HG03520 (cell line): Measurements from ENCODE around the gene APH1A.
"Not testable (repeated sequence)": the region's sequence is repeated elsewhere in the genome, so short reads cannot be mapped to it uniquely, and the experiment has no call there.

Experiments used
- ATAC-seq: cut with Tn5 transposase; IDR thresholded peaks from one replicate; pipeline ENCODE4 v1.9.1; 2021; ENCODE audit warnings: mild to moderate bottlenecking, moderate library complexity; ENCODE audit not compliant: unreplicated experiment

Gene APH1A

GRCh38 chr1:150234566-150235293, 34.1 kb downstream of the APH1A start:
- ATAC-seq, result peak; percentile 42

- no peak for ATAC-seq
Observed at GRCh38 chr1:150234309-150234565, 34.6 kb downstream of the APH1A start.

- ATAC-seq, result no peak
Observed at GRCh38 chr1:150233359-150234308, 35.2 kb downstream of the APH1A start.

- ATAC-seq, result not testable (repeated sequence)
Observed at GRCh38 chr1:150232921-150233320, 35.9 kb downstream of the APH1A start.

GRCh38 chr1:150228246-150228645, 40.6 kb downstream of the APH1A start:
- not testable (repeated sequence) for ATAC-seq

GRCh38 chr1:150227228-150227627, 41.6 kb downstream of the APH1A start:
- no peak for ATAC-seq

GRCh38 chr1:150226486-150226885, 42.3 kb downstream of the APH1A start:
- no peak for ATAC-seq

DNA sequence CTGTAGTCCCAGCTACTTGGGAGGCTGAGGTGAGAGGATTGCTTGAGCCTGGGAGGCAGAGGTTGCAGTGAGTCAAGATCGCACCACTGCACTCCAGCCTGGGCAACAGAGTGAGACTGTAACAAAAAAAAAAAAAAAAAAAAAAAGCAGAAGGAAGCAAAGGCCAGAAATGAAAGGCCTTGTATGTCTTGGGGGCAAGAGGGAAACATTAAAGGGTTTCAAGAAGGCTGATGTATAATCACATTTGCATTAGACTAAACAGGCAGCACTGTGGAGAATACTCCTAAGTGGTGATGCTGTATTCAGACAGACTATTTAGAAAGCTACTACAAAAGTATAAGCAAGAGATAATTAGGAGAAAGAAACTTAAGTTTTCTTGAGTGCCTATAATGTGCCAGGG, 43.3 kb downstream of the APH1A start:
- ATAC-seq, result no peak

GRCh38 chr1:150224983-150225382, 43.8 kb downstream of the APH1A start:
- ATAC-seq, result no peak

DNA sequence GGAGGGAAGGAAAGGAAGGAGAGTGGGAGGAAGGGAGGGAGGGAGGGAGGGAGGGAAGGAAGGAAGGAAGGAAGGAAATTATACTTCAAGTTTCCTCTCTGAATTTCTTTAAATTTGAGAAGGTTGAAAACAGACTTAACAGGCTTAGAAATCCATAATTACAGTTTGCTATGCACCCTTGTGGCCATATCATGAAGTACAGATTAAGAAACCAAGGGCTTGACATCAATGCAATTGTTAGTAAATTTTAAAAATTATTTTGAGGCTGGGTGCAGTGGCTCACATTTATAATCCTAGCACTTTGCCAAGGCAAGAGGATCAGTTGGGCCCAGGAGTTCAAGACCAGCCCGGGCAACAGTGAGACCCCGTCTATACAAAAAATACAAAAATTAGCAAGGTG, 47.3 kb downstream of the APH1A start:
- ATAC-seq, result no peak

GRCh38 chr1:150215855-150216254, 53.0 kb downstream of the APH1A start:
- not testable (repeated sequence) for ATAC-seq
